OCI-LY7 (cell line): ENCODE results near the gene PEX3. TPM values are rescaled to one million over a fixed set of nuclear protein-coding genes. Genes with fewer than 3 reads are reported as not detected.

Source experiments
- BruUV-seq: library from RNA; stranded (reverse); fragments of 400-500 nt; replicated peaks from 2 replicates; lab custom pipeline; 2021; lab: Mats Ljungman, UMichigan
- CTCF ChIA-PET: fragments of 300-600 bp; sonication (Branson Sonifier 250); formaldehyde crosslinking; loops from one replicate; lab custom pipeline; 2022; ENCODE audit warnings: antibody characterized with exemption; ENCODE audit not compliant: unreplicated experiment; lab: Charles Lee
- POLR2A ChIA-PET: fragments of 300-600 bp; sonication (Branson Sonifier 250); formaldehyde crosslinking; loops from one replicate; lab custom pipeline; 2022; ENCODE audit warnings: antibody characterized with exemption; lab: Charles Lee
- DNase-seq: peaks from one replicate; pipeline ENCODE4 v3.0.0-alpha.2; 2015; ENCODE audit warnings: low spot score
- H2AFZ ChIP-seq: fragments of 200-600 bp; sonication (generic), shearing (Covaris generic); 2 replicates; pipeline ENCODE4 v1.6.1; 2014; ENCODE audit warnings: mild to moderate bottlenecking, antibody characterized with exemption, low read length, moderate library complexity
- H3K27ac ChIP-seq: fragments of 200-600 bp; sonication (generic); 2 replicates; pipeline ENCODE4 v1.5.1; 2014; ENCODE audit warnings: mixed run types, low read depth, mild to moderate bottlenecking, moderate library complexity, low read length, inconsistent platforms; ENCODE audit not compliant: poor library complexity, severe bottlenecking
- H3K36me3 ChIP-seq: fragments of 200-600 bp; sonication (generic); 2 replicates; pipeline ENCODE4 v1.6.1; 2014; ENCODE audit warnings: mild to moderate bottlenecking, antibody characterized with exemption, low read length, moderate library complexity, mixed read lengths; ENCODE audit not compliant: insufficient read depth
- H3K4me1 ChIP-seq: fragments of 200-600 bp; sonication (generic); 2 replicates; pipeline ENCODE4 v1.5.1; 2014; ENCODE audit warnings: mild to moderate bottlenecking, low read length; ENCODE audit not compliant: insufficient read depth, poor library complexity, severe bottlenecking
- H3K4me2 ChIP-seq: fragments of 200-600 bp; sonication (generic); 2 replicates; pipeline ENCODE4 v1.6.1; 2014; ENCODE audit warnings: mild to moderate bottlenecking, low read length
- H3K4me3 ChIP-seq: fragments of 200-600 bp; sonication (generic); 2 replicates; pipeline ENCODE4 v1.5.1; 2014; ENCODE audit warnings: mild to moderate bottlenecking, low read depth, low read length; ENCODE audit not compliant: poor library complexity, severe bottlenecking
- H3K79me2 ChIP-seq: fragments of 200-600 bp; sonication (generic); 2 replicates; pipeline ENCODE4 v1.6.1; 2016; ENCODE audit warnings: low read depth, mild to moderate bottlenecking, low read length, moderate library complexity, mixed read lengths; ENCODE audit not compliant: insufficient read depth
- H3K9me2 ChIP-seq: fragments of 200-600 bp; sonication (generic); 2 replicates; pipeline ENCODE4 v1.6.1; 2016; ENCODE audit warnings: mild to moderate bottlenecking, low read length, mixed read lengths; ENCODE audit not compliant: insufficient read depth
- H3K9me3 ChIP-seq: fragments of 200-600 bp; sonication (generic); 2 replicates; pipeline ENCODE4 v1.6.1; 2014; ENCODE audit warnings: mild to moderate bottlenecking, mixed run types, low read length, mixed read lengths
- H4K20me1 ChIP-seq: fragments of 200-600 bp; sonication (generic); 2 replicates; pipeline ENCODE4 v1.6.1; 2014; ENCODE audit warnings: mild to moderate bottlenecking, antibody characterized with exemption, low read length, moderate library complexity, mixed read lengths; ENCODE audit not compliant: insufficient read depth
- CTCF ChIP-seq: fragments of 200-600 bp; sonication (generic); conservative IDR thresholded peaks from 2 replicates; pipeline ENCODE4 v1.5.1; 2014; ENCODE audit warnings: mild to moderate bottlenecking, antibody characterized with exemption, low read length, moderate library complexity, mixed read lengths
- EZH2phosphoT487 ChIP-seq: fragments of 200-600 bp; sonication (generic); IDR thresholded peaks from 2 replicates; pipeline ENCODE4 v1.6.1; 2018; ENCODE audit warnings: low read depth, borderline replicate concordance, mild to moderate bottlenecking, mixed run types, antibody characterized with exemption, low read length, moderate library complexity, mixed read lengths
- intact Hi-C: fragments of 100-400 bp; cut with micrococcal nuclease; formaldehyde crosslinking; loops from one replicate; pipeline ENCODE4 v1.10.0; 2022; ENCODE audit not compliant: unreplicated experiment
- total RNA-seq, 2 experiments: library from RNA; depleted of rRNA in 1 of 2; stranded (reverse); fragments of >200 nt in 1 of 2; shearing (Covaris generic) in 1 of 2; gene quantifications; 2 replicates each; pipeline ENCODE4 v1.2.3, GENCODE V29; 2014 to 2022

PEX3 gene
- total RNA-seq, 2 experiments from 2014 or later: 14.8 to 27.0 TPM

DNA sequence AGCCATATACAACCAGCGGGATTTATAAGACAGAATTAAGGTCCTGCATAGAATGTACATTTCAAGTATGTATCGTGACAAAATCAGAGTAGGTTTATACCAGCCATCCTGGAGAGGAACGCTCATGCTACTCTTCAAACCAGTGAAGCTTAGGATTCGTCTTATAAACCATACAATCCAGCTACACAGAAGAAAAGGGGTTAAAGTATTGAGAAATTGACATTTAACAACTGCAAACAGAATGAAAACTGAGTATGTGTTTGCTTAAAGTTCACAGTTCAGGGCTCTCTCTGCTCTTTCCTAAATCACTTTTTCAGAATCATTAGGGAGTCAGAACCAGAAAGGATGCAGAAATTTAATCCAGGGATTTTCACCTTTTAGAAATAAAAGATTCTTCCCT lies 18.0 kb upstream of the PEX3 start:
- Histone ChIP-seq H3K4me3 (no peak overlapping the region), H4K20me1 (no peaks in the 10 kb centered on the region), H3K27ac (no peak overlapping the region), H3K9me3 (no peaks in the 10 kb centered on the region), H3K4me1 (no peaks in the 10 kb centered on the region), H3K79me2 (no peaks in the 10 kb centered on the region), H2AFZ (no peak overlapping the region), H3K4me2 (no peak overlapping the region), H3K9me2 (no peaks in the 10 kb centered on the region), H3K36me3 (peaks cover 78% of the 10 kb centered on the region)
- ChIA-PET CTCF (no interaction called here), POLR2A (interaction anchor here (1.1 kb wide), 1 partner anchor 17 kb away, joined by 4 read pairs; no protein-coding TSS in a partner anchor)
- no peak for TF ChIP-seq CTCF
- no peak for TF ChIP-seq EZH2phosphoT487
- no peak for DNase-seq
- BruUV-seq: no TSS peak
- intact Hi-C loops: no loop called here

GRCh38 chr6:143441010-143441409 lies 9.6 kb upstream of the PEX3 start:
- no peak for TF ChIP-seq EZH2phosphoT487
- TF ChIP-seq CTCF: no peak
- H3K4me1 ChIP-seq: no peaks in the 10 kb centered on the region

More at GRCh38 chr6:143441010-143441409, 9.6 kb upstream of the PEX3 start:
- BruUV-seq: no TSS peak
- POLR2A ChIA-PET: no interaction called here
- Histone ChIP-seq H3K4me3 (no peak overlapping the region), H3K4me2 (no peak overlapping the region), H3K9me3 (peaks cover 9% of the 10 kb centered on the region; the same call in 1 of the 2 replicates), H3K79me2 (peaks cover 18% of the 10 kb centered on the region; the same call in 1 of the 2 replicates), H4K20me1 (peaks cover 3% of the 10 kb centered on the region), H3K27ac (no peak overlapping the region), H3K36me3 (peaks cover 82% of the 10 kb centered on the region), H2AFZ (no peak overlapping the region), H3K9me2 (no peaks in the 10 kb centered on the region)
- no peak for DNase-seq
- CTCF ChIA-PET: no interaction called here
- intact Hi-C loops: no loop called here
